Melanocyte of skin (primary cell): ENCODE data around the gene GPN1. TPM values are rescaled to one million over a fixed set of nuclear protein-coding genes. Genes with fewer than 3 reads are reported as not detected.

Experiments used
- small RNA-seq, 2 donors: library from RNA; depleted of rRNA; stranded (forward); fragments of <200 nt; gene quantifications; one replicate each; pipeline ENCODE3, GENCODE V24; 2012
- total RNA-seq, 2 donors: library from RNA; depleted of rRNA; stranded (reverse); fragments of >200 nt; gene quantifications; 2 replicates each; pipeline ENCODE4 v1.2.3, GENCODE V29; 2012

Gene GPN1
- 10 to 100 TPM; 25.1 to 38.6 TPM for total RNA-seq

DNA sequence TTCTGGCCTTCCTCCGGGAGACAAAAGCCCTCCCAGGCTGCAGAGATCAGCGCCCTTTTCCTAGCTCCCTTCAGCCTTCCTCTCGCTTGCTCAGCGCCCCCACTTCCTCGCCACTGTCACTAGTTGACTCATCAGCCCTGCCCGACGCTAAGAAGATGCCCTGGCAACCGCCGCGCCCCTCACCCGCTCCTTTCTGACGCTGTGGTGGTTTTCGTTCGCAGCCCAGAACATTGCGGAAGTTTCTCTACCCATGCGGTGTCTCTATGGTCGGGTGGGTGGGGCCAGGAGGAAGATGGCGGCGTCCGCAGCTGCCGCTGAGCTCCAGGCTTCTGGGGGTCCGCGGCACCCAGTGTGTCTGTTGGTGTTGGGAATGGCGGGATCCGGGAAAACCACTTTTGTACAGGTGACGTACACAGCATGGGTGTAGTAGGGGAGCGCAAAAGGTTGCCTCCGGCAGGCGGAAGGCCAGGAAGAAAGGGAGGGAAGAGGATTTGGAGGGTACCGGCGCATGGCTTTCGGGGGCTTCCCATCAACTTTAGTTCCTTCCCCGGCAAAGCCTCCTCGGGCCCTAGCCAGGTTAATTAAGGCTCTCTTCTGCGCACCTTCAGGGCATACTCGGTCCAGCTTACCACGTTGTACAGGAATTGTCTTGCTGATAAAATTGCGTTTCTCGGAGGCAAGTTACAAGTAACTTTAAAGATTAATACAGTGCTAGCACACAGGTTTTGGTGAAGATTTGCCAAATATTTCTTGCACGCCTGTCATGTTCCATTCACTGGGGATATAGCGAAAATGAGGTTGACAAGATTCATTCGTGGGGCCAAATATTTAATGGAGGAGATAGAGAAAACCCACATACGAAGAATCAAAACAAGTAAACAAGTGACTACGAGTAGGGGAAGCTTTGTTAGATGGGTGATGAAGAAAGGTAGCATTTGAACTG, at the start of gene GPN1, which contains the start of gene CCDC121:
GPN1 (plus strand) TSS at position 284 of the 943 bp plus-strand sequence; CDS start at position 293, 9 bp downstream.
CCDC121 (minus strand) TSS at position 246 of the 943 bp plus-strand sequence. CDS start 1,213 bp downstream, outside the sequence.

GRCh38 chr2:27582695-27583389, 46.0 kb upstream of the GPN1 start, which contains the start of gene ZNF512:
Gene ZNF512, plus strand, starts transcription at chr2:27583042. Its CDS starts 71 bp downstream, at chr2:27583113.

GRCh38 chr2:27663285-27664153, 34.7 kb downstream of the GPN1 start, which contains the start of the genes SLC4A1AP and SUPT7L:
Gene SLC4A1AP, plus strand, starts transcription at chr2:27663889. Its CDS starts 26 bp downstream, at chr2:27663915.
Gene SUPT7L, minus strand, starts transcription at chr2:27663614. Its CDS starts 1,422 bp downstream, at chr2:27662192.

Small RNA genes lying within 50 kb of the gene (small RNA-seq; reads per million reads assigned to genes)
- gene RF00340: 0 reads per million in 2 donors

Other genes starting within 250 kb of the GPN1 start
- gene ZNF513, start 248.3 kb upstream of the GPN1 start, total RNA-seq: 1 to 10 TPM; 6.9 to 9.0 TPM
- gene PPM1G, start 219.5 kb upstream of the GPN1 start, total RNA-seq: 10 to 100 TPM; 48.9 to 98.6 TPM
- 10 to 100 TPM; 89.9 to 95.3 TPM for gene NRBP1, start 200.4 kb upstream of the GPN1 start, total RNA-seq
- not detected for gene KRTCAP3, start 186.7 kb upstream of the GPN1 start, total RNA-seq
- 10 to 100 TPM; 16.0 to 22.4 TPM for gene IFT172, start 139.3 kb upstream of the GPN1 start, total RNA-seq
- gene FNDC4, start 133.8 kb upstream of the GPN1 start, total RNA-seq: 1 to 10 TPM in 1 of 2 donors, under 1 TPM in 1; 0.33 to 2.1 TPM
- not detected for gene GCKR, start 132.2 kb upstream of the GPN1 start, total RNA-seq
- gene ZNF512, start 46.0 kb upstream of the GPN1 start, total RNA-seq: 10 to 100 TPM; 17.6 to 26.0 TPM
- 1 to 10 TPM; 1.3 to 2.1 TPM for gene CCDC121, start within 50 bp of the GPN1 start, total RNA-seq
- 10 to 100 TPM; 35.0 to 44.7 TPM for gene SUPT7L, start 34.6 kb downstream of the GPN1 start, total RNA-seq
- 10 to 100 TPM; 27.6 to 33.0 TPM for gene SLC4A1AP, start 34.8 kb downstream of the GPN1 start, total RNA-seq
- 10 to 100 TPM; 49.9 to 64.6 TPM for gene MRPL33, start 142.7 kb downstream of the GPN1 start, total RNA-seq